Germinal center (tissue), 1 donor: ENCODE results near the gene HPGDS.

Experiments
- DNase-seq: peaks from one replicate; pipeline ENCODE4 v3.0.0; 2012; ENCODE audit warnings: mixed read lengths, low spot score

The HPGDS gene

GRCh38 chr4:94251094-94251493, 91.5 kb downstream of the HPGDS start:
- no peak for DNase-seq
